GM19324 (cell line): Measurements from ENCODE around the gene PDGFC.

ENCODE experiments used
- ATAC-seq: cut with Tn5 transposase; IDR thresholded peaks from one replicate; pipeline ENCODE4 v1.9.1; 2021; ENCODE audit warnings: mild to moderate bottlenecking, moderate library complexity; ENCODE audit not compliant: unreplicated experiment, low FRiP score

PDGFC gene, protein sequence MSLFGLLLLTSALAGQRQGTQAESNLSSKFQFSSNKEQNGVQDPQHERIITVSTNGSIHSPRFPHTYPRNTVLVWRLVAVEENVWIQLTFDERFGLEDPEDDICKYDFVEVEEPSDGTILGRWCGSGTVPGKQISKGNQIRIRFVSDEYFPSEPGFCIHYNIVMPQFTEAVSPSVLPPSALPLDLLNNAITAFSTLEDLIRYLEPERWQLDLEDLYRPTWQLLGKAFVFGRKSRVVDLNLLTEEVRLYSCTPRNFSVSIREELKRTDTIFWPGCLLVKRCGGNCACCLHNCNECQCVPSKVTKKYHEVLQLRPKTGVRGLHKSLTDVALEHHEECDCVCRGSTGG

DNA sequence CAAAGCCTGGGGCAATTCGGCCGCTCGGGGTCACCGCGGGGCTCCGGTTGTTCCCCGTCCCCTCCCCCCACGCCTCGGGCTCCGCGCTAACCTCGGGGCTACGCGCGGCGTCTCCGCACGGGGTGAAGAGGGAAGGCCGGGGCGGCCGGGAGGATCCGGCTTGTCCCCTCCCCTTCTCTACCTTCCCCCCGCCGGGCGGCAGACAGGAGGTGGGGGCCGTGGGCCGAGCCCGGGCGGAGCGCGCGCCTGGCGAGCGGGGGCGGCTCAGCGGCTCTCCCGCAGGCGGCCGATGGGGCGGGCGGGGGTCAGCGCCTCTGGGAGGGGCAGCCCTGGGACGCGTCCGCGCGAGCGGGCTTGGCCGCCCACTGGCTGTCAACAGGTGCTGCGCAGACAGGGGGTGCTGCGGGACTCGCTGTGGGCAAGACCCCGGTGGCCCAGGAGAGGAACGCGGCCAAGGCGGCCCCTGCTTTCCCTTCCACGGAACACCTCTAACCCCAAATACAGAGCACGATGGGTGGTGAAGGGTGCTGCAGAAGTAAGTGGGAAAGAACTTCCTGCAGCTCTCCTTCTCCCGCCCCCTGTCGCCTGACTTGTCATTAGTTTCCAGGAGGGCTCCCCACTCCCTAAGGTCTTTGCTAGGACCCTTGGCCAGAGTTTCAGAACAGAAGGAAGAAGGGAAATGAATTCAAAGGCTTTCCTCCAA lies at the start of gene PDGFC:
Gene PDGFC (minus strand): TSS at position 124 of the 703 bp plus-strand sequence. CDS start 896 bp downstream, outside the sequence.
- ATAC-seq = peak; percentile 45

- ATAC-seq = no peak
Observed at GRCh38 chr4:157020882-157021281, 49.3 kb upstream of the PDGFC start.

DNA sequence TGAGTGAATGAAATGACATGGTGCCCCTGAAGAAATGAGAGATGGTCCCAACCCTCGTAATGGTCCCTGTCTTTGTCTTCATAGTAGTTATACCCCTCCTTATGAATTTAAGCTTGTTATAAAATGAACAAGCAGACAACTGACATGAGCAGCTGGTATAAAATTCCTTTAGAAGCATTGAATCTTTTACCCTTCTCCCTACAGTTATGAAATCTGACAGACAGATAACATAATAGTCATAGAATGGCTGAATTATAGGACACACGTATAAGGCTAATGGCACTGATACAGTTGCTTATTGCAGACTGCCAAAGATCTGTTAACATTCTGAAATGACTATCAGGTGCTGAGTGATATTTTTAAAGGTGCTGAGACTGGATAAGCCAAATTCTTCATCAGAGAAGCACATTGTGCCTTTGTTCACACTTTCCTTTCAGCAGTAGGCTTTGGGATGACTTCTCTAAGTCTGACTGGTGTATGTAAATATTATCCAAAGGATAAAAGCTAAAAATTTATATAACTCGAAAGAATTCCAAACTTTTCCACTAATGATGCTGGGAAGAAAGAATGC lies 47.4 kb upstream of the PDGFC start:
- no peak for ATAC-seq

- ATAC-seq = no peak
Observed at GRCh38 chr4:157014621-157015591, 43.3 kb upstream of the PDGFC start.

- no peak for ATAC-seq
Observed at GRCh38 chr4:157013656-157014055, 42.1 kb upstream of the PDGFC start.

- ATAC-seq = no peak
Observed at GRCh38 chr4:157012781-157013180, 41.2 kb upstream of the PDGFC start.

GRCh38 chr4:157012296-157012695 lies 40.7 kb upstream of the PDGFC start:
- ATAC-seq = no peak

DNA sequence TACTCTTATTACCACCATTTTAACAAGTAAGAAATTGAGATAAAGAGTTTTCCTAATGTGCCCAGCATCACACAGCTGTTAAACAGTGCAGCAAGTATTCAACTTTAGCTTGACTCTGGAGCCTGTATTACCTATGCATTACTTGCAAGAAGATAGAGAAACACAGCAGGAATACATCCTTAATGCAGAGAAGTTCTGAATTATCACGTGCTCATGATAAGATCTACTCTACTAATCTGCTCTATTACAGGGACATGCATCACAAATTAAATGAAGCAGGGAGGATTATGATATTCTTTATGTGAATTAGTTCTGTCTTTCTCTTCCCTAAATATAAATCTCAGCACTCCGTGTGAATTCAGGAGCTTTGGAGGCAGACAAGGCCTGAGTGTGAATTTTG lies 39.0 kb upstream of the PDGFC start:
- no peak for ATAC-seq

DNA sequence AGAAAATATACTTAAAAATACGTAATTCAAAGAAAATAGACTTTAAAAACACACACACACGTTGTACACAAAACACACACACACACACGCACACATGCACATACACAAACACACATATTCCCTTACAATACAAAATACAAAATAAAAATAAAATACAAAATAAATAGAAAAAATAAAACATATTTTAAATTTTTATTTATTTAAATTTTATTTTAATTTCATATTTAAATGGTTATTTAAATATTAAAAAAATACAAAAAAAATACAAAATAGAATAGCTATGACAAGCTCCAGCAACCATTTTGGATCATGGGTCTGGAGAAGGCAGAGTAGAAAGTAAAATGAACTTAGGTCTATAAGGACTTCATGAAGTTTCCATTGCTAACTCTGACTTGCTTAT lies 34.2 kb upstream of the PDGFC start:
- ATAC-seq = no peak

- no peak for ATAC-seq
Observed at GRCh38 chr4:157005193-157005592, 33.6 kb upstream of the PDGFC start.

DNA sequence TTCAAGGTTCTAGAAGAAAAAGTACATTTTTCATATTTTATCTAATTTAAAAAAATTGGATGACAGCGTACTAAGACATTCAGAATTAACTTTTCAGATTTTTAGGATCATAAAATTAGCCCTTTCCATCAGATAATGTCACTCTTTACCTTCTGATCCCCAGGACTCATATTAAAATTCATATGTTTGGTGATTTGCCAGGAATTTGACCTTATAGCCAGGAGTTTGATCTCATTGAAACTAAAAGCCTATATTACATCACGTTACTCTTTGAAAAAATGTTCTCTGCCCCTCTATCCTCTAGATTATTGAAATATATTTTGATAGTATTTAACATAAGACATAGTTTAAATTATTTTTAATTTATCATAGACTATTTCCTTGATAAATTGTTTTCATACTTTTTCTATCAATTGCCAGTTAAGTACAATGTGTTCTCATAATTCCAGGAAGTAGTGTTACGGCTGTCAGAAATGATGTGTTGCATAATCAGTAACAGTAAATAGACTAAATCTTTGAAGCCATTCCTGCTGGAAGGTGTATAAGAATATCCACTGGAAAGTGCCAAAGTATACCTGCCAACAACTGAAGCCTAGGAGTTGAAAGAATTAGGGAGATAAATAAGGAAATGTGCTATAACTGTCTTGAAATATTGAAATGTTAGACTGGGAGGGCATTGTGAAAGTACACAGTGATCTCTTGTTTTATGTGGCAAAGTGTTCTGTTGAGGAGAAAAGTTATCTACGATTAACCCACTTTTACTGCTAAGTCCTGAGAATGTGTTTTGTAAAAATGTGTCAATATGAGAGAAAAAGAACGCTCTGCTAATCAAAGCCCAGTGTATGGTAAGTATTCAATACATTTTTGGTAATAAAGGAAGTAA lies 32.9 kb upstream of the PDGFC start:
- no peak for ATAC-seq

DNA sequence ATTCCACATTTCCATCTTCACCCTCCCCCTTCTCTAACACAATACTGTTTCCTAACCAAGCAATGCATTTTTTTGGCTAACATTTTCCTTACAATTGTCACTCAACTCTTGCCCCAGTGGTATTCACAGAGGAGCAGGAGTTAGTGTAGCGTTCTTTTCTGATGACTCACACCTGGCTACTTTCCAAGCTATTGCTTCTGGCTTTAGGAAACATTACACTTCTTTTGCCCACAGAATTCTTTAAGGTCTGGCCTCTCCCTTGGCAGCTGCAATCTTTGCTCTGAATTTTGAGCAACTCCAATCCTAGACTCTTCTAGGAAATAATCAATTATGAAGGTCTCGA lies 27.5 kb upstream of the PDGFC start:
- ATAC-seq = no peak

DNA sequence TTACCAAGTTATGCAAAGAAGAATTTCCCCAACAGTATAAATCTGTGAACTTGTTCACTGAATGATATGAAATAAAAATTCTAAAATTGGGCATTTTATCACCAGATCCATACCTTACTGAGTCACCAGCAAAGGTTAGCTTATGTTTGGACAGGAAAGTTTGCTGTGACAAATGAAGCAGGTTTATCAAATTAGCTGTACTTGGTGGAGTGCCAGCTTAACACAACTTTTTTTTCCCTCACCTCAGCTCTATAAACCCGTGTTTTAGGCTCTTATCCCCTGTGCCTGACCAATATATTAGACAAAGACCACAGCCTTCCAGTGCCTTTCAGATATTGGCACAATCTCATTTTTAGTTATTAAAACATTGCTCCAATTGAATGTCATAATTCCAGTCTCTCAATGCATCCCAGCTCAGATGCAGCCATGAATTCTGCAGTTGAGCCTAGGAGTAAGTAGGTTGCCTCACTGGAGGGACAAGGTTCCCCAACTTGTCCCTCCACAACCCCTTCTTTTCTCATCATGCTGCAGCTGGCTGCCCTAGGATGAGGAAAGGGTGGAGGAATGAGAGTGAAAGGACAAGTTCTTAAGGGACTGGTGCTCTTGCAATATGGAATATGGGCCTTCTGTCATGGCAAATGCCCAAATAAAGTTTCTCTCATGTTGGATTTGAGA lies 27.0 kb upstream of the PDGFC start:
- ATAC-seq = no peak

- ATAC-seq = no peak
Observed at GRCh38 chr4:156992943-156993342, 21.3 kb upstream of the PDGFC start.

DNA sequence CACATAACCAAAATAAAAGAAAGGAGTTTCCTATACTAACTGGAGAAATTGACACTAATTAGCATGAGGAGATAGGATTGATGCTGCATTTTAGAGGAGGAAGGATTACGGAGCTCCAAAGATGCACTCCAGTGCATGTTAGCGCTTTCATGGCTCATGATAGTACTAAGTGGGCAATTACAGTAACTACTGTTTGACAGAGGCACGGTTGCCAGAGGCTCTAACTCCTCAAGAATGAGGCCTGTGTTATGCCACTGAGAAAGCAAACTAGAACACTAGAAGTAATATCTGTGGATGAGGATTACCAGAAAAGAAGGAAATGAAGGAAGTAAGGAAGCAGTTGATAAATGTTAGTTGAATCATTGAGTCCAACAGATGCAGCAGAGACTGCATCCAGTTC lies 19.6 kb upstream of the PDGFC start:
- no peak for ATAC-seq

GRCh38 chr4:156983366-156983765 lies 11.8 kb upstream of the PDGFC start:
- ATAC-seq = no peak

GRCh38 chr4:156981262-156981769 lies 9.7 kb upstream of the PDGFC start:
- ATAC-seq = no peak

DNA sequence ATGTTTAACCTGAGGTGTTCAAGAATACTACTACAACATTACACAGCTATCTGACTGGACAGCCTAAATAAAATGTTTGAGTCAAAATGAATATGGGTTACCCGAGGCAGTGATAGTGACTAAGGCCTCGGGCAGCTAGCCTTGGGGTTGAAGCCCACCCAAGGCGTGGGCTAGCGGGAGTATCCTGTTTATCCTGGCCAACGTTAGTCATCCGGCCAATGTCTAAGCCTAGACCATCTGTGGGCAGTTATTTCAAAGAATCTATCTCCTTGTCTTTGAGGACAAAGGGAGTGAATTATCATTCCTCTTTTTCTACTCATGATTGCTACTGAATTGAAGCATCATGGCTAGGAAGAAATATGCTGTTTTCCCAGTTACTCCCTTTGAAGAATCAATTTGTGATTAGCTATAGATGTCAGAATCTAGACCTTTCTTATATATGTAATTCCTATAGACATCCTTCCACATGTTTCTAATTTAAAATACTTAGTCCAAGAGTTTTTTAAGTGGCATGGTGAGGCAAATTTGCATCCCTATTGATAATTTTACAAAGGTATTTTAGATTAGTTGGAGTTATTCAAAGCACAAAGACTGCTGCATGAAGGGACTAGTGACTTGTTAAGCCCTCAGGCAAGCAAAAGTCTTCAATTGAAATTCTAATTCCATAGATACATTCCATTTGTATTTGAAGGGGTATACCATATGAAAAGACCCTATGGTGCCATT lies 6.0 kb upstream of the PDGFC start:
- no peak for ATAC-seq
